Measurements from ENCODE around the gene UTP11. TPM values are rescaled to one million over a fixed set of nuclear protein-coding genes. Genes with fewer than 3 reads are reported as not detected.

The UTP11 gene
- total and polyA plus RNA-seq, 7 experiments from 2014 or later: 8.2 to 42.8 (median 16.8) TPM

DNA sequence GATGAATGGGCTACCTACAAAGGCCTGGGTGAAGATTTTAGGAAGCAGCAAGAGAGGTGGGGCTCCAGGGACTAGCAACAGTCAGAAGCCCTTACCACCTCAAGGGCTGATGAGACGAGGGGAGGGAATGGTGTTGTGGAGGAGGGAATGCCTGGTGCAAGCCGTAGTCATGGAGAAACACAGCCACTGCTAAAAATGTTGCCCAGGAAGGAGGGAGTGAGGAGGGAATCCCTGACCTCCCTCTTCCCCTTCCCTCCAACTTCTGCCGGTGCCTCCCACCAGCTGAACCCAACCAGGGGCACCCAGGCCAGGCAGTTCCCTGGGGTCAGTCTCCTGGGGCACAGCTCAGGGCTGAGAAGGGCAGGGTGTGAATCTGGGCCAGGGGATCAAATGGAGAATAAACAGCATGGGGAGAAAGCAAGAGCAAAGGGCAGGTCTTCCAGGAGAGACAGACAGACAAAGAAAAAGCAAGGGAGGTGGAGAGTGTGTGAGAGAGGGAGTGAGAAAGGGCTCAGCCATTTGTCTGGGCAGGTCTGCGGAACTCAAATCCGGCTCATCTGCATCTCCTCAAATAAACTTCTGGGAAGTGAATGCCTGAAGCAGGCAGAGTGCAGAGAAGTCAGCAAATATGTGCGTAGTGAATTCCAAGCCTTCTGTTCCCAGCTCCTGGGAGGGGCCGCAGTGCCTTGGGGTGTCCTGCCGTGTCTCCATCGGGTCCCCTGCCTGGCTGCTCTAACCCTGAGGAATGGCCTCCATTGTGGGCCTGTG, 61.2 kb downstream of the UTP11 start:
- H3K27ac ChIP-seq (ENCODE audit: low read depth, low read length): no peak overlapping the region
- H3K36me3 ChIP-seq (ENCODE audit: control insufficient read depth in 2 of 3, insufficient read depth in 3 of 3, low read length in 3 of 3): no peaks in the 10 kb centered on the region
- Mint-ChIP-seq H3K36me3 (no peaks in the 10 kb centered on the region), H3K9me3 (no peaks in the 10 kb centered on the region), H3K4me3 (no peak overlapping the region), H3K27ac (no peak overlapping the region), H3K27me3 (peaks cover 17 to 66% (median 38%) of the 10 kb centered on the region in 5 donors), H3K4me1 (peaks cover 0 to 2% (median 0%) of the 10 kb centered on the region in 7 donors)
- ATAC-seq (no peak), DNase-seq (no peak)
- intact Hi-C loops (cut with micrococcal nuclease): no loop called here
- H3K27me3 ChIP-seq (ENCODE audit: control insufficient read depth in 2 of 2, insufficient read depth in 2 of 2, low read length in 2 of 2): no peaks in the 10 kb centered on the region
- H3K9me3 ChIP-seq (ENCODE audit: control insufficient read depth in 2 of 3, low read length in 3 of 3): no peaks in the 10 kb centered on the region
- no peak overlapping the region for H3K4me3 ChIP-seq (ENCODE audit: low read length)
- no peaks in the 10 kb centered on the region for H3K4me1 ChIP-seq (ENCODE audit: control insufficient read depth in 2 of 2, insufficient read depth in 2 of 2, low read length in 2 of 2)
- CTCF ChIA-PET: no interaction called here
- POLR2A ChIA-PET: no interaction called here

- H3K27ac Mint-ChIP-seq: no peak overlapping the region
- DNase-seq: no peak
- no peaks in the 10 kb centered on the region for H3K9me3 ChIP-seq (ENCODE audit: control insufficient read depth in 2 of 3, low read length in 3 of 3)
Measured at GRCh38 chr1:38074302-38074677, 61.8 kb downstream of the UTP11 start.

More at GRCh38 chr1:38074302-38074677, 61.8 kb downstream of the UTP11 start:
- no peaks in the 10 kb centered on the region for H3K36me3 Mint-ChIP-seq
- Histone ChIP-seq H3K36me3 (ENCODE audit: control insufficient read depth in 2 of 3, insufficient read depth in 3 of 3, low read length in 3 of 3) (no peaks in the 10 kb centered on the region), H3K4me1 (ENCODE audit: control insufficient read depth in 2 of 2, insufficient read depth in 2 of 2, low read length in 2 of 2) (no peaks in the 10 kb centered on the region), H3K27ac (ENCODE audit: low read depth, low read length) (no peak overlapping the region), H3K27me3 (ENCODE audit: control insufficient read depth in 2 of 2, insufficient read depth in 2 of 2, low read length in 2 of 2) (no peaks in the 10 kb centered on the region), H3K4me3 (ENCODE audit: low read length) (no peak overlapping the region)
- no peak for ATAC-seq
- no peak overlapping the region for H3K4me3 Mint-ChIP-seq
- H3K9me3 Mint-ChIP-seq: no peaks in the 10 kb centered on the region
- H3K27me3 Mint-ChIP-seq: peaks cover 13 to 61% (median 33%) of the 10 kb centered on the region in 5 donors
- peaks cover 0 to 2% (median 0%) of the 10 kb centered on the region in 7 donors for H3K4me1 Mint-ChIP-seq
- intact Hi-C loops (cut with micrococcal nuclease): no loop called here
- POLR2A ChIA-PET: no interaction called here
- CTCF ChIA-PET: no interaction called here

Other genes with a start within 250 kb of the UTP11 start
- under 1 TPM in 1 of 5 experiments, not detected in 4; 0.19 TPM for gene EPHA10, start 247.6 kb upstream of the UTP11 start, total RNA-seq
- not detected for gene EPHA10, start 247.6 kb upstream of the UTP11 start, polyA plus RNA-seq
- 1 to 10 TPM in 4 of 5 experiments, under 1 TPM in 1; 0.66 to 2.1 (median 1.1) TPM for gene MANEAL, start 218.9 kb upstream of the UTP11 start, total RNA-seq
- 1 to 10 TPM in 1 of 2 donors, under 1 TPM in 1; 0.48 to 1.6 TPM for gene MANEAL, start 218.9 kb upstream of the UTP11 start, polyA plus RNA-seq
- gene C1orf122, start 204.9 kb upstream of the UTP11 start, total RNA-seq: 10 to 100 TPM; 11.4 to 20.6 (median 11.7) TPM
- gene C1orf122, start 204.9 kb upstream of the UTP11 start, polyA plus RNA-seq: 10 to 100 TPM; 24.8 to 26.4 TPM
- gene YRDC, start 204.5 kb upstream of the UTP11 start, total RNA-seq: 10 to 100 TPM; 13.1 to 30.6 (median 22.3) TPM
- gene YRDC, start 204.5 kb upstream of the UTP11 start, polyA plus RNA-seq: 10 to 100 TPM; 13.4 to 17.0 TPM
- gene MTF1, start 153.1 kb upstream of the UTP11 start, total RNA-seq: 10 to 100 TPM; 22.9 to 45.2 (median 27.1) TPM
- 10 to 100 TPM; 25.2 to 27.1 TPM for gene MTF1, start 153.1 kb upstream of the UTP11 start, polyA plus RNA-seq
- 10 to 100 TPM; 23.3 to 35.7 (median 30.6) TPM for gene INPP5B, start 65.7 kb upstream of the UTP11 start, total RNA-seq
- 10 to 100 TPM; 14.1 to 23.9 TPM for gene INPP5B, start 65.7 kb upstream of the UTP11 start, polyA plus RNA-seq
- 10 to 100 TPM; 43.2 to 90.4 (median 77.6) TPM for gene SF3A3, start 22.7 kb upstream of the UTP11 start, total RNA-seq
- gene SF3A3, start 22.7 kb upstream of the UTP11 start, polyA plus RNA-seq: 100 to 1,000 TPM; 116 to 118 TPM
- 10 to 100 TPM in 2 of 5 experiments, 1 to 10 TPM in 3; 2.9 to 19.0 (median 8.6) TPM for gene FHL3, start 7.2 kb upstream of the UTP11 start, total RNA-seq
- 1 to 10 TPM; 5.1 to 8.8 TPM for gene FHL3, start 7.2 kb upstream of the UTP11 start, polyA plus RNA-seq
- gene POU3F1, start 34.1 kb downstream of the UTP11 start, total RNA-seq: under 1 TPM in 2 of 5 experiments, not detected in 3; 0.17 to 0.19 TPM
- gene POU3F1, start 34.1 kb downstream of the UTP11 start, polyA plus RNA-seq: not detected